ENCODE data around the gene CCDC93. TPM values are rescaled to one million over a fixed set of nuclear protein-coding genes. Genes with fewer than 3 reads are reported as not detected.

CCDC93 gene
- polyA plus RNA-seq, 1 donor from 2014 or later, result 98.4 TPM

DNA sequence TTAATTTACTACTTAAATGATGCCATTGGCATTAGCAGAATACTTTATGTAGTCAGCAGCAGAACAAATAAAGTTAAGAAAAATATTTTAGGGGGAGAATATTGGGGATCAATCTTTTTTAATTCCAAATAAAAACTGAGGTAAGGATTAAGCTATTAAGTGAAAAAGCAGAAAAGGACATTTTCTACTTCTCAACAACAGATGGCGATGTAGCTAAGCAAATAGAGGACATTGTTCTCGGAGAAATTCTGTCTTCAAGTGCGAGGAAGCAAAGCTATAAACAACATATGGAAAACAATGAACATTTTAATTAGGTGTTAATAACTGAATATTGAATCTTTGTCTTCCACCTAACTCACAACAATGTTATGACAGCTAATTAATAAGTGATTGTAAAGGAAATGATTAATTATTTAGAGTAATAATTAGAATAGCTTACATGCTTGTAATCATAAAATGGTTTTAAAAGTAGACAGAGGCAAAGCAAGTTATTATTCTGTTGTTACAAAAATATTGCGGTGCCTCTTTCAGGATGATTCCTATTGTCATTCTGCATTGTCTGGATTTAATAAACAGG lies 32.9 kb upstream of the CCDC93 start:
- Histone ChIP-seq H3K27me3 (ENCODE audit: insufficient read depth, low read depth, low read length) (peaks cover 4% of the 10 kb centered on the region), H3K4me3 (ENCODE audit: low read length) (no peak overlapping the region), H4K20me1 (ENCODE audit: insufficient read depth) (no peaks in the 10 kb centered on the region), H3F3A (ENCODE audit: insufficient read depth, low read length, poor library complexity, severe bottlenecking) (no peaks in the 10 kb centered on the region), H3K4me2 (ENCODE audit: low read length) (no peak overlapping the region), H3K9ac (ENCODE audit: low read length) (no peak overlapping the region), H3K9me2 (ENCODE audit: insufficient read depth, low read length) (no peaks in the 10 kb centered on the region), H3K9me3 (ENCODE audit: low read length) (no peaks in the 10 kb centered on the region), H3K27ac (ENCODE audit: low read length) (no peak overlapping the region), H3K36me3 (ENCODE audit: insufficient read depth, low read length) (no peaks in the 10 kb centered on the region), H2AFZ (ENCODE audit: low read depth, low read length) (no peak overlapping the region), H3K79me2 (replicated peaks; ENCODE audit: insufficient read depth, low read length) (no peaks in the 10 kb centered on the region)
- TF ChIP-seq EP300 (conservative IDR thresholded peaks at IDR 0.05; ENCODE audit: poor library complexity, severe bottlenecking) (no peak), POLR2AphosphoS5 (IDR thresholded peaks at IDR 0.05) (peak; percentile 18), RAD21 (conservative IDR thresholded peaks at IDR 0.05) (peak; percentile 91), TAF1 (IDR thresholded peaks at IDR 0.05; ENCODE audit: low read depth) (no peak), CTCF (IDR thresholded peaks at IDR 0.05; ENCODE audit: poor library complexity, severe bottlenecking) (peak; percentile 83), SMC3 (conservative IDR thresholded peaks at IDR 0.05; ENCODE audit: poor library complexity) (peak; percentile 87)

DNA sequence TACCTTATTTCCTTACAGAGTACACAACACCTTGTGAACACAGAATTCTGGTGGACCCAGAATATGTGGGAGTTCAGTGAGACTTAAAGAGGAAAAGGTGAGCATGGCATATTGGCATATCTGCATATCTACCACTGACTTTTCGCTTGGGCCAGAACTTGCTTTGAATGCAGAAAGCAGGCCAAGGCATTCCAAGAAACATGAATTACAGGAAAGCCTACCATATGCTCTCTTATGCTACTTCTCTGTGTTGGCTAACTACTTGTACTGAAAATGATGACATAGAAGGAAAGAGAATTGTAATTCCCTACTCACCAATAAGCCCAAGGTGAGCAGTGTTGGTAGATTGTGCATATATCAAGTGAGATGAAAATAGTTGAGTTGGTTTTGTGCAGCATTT lies 31.4 kb upstream of the CCDC93 start:
- H3K79me2 ChIP-seq (replicated peaks; ENCODE audit: insufficient read depth, low read length), result no peaks in the 10 kb centered on the region
- TF ChIP-seq RAD21 (conservative IDR thresholded peaks at IDR 0.05) (no peak), POLR2AphosphoS5 (IDR thresholded peaks at IDR 0.05) (no peak), EZH2 (IDR thresholded peaks at IDR 0.05; ENCODE audit: borderline replicate concordance, insufficient read depth, low read length, poor library complexity, severe bottlenecking) (no peak), CTCF (IDR thresholded peaks at IDR 0.05; ENCODE audit: poor library complexity, severe bottlenecking) (no peak), EP300 (conservative IDR thresholded peaks at IDR 0.05; ENCODE audit: poor library complexity, severe bottlenecking) (no peak), TAF1 (IDR thresholded peaks at IDR 0.05; ENCODE audit: low read depth) (no peak), SMC3 (conservative IDR thresholded peaks at IDR 0.05; ENCODE audit: poor library complexity) (no peak), MXI1 (conservative IDR thresholded peaks at IDR 0.05; ENCODE audit: poor library complexity, severe bottlenecking) (no peak)
- TF ChIP-seq, protein P1, sequence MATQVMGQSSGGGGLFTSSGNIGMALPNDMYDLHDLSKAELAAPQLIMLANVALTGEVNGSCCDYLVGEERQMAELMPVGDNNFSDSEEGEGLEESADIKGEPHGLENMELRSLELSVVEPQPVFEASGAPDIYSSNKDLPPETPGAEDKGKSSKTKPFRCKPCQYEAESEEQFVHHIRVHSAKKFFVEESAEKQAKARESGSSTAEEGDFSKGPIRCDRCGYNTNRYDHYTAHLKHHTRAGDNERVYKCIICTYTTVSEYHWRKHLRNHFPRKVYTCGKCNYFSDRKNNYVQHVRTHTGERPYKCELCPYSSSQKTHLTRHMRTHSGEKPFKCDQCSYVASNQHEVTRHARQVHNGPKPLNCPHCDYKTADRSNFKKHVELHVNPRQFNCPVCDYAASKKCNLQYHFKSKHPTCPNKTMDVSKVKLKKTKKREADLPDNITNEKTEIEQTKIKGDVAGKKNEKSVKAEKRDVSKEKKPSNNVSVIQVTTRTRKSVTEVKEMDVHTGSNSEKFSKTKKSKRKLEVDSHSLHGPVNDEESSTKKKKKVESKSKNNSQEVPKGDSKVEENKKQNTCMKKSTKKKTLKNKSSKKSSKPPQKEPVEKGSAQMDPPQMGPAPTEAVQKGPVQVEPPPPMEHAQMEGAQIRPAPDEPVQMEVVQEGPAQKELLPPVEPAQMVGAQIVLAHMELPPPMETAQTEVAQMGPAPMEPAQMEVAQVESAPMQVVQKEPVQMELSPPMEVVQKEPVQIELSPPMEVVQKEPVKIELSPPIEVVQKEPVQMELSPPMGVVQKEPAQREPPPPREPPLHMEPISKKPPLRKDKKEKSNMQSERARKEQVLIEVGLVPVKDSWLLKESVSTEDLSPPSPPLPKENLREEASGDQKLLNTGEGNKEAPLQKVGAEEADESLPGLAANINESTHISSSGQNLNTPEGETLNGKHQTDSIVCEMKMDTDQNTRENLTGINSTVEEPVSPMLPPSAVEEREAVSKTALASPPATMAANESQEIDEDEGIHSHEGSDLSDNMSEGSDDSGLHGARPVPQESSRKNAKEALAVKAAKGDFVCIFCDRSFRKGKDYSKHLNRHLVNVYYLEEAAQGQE (IDR thresholded peaks at IDR 0.05; ENCODE audit: borderline replicate concordance), result no peak
- H4K20me1 ChIP-seq (ENCODE audit: insufficient read depth), result no peaks in the 10 kb centered on the region
- H3K36me3 ChIP-seq (ENCODE audit: insufficient read depth, low read length), result no peaks in the 10 kb centered on the region
- H3K27ac ChIP-seq (ENCODE audit: low read length), result no peak overlapping the region
- H2AFZ ChIP-seq (ENCODE audit: low read depth, low read length), result no peak overlapping the region
- H3K9me3 ChIP-seq (ENCODE audit: low read length), result no peaks in the 10 kb centered on the region
- no peaks in the 10 kb centered on the region for H3F3A ChIP-seq (ENCODE audit: insufficient read depth, low read length, poor library complexity, severe bottlenecking)
- no peak overlapping the region for H3K9ac ChIP-seq (ENCODE audit: low read length)
- no peaks in the 10 kb centered on the region for H3K9me2 ChIP-seq (ENCODE audit: insufficient read depth, low read length)
- peaks cover 4% of the 10 kb centered on the region for H3K27me3 ChIP-seq (ENCODE audit: insufficient read depth, low read depth, low read length)
- H3K4me2 ChIP-seq (ENCODE audit: low read length), result no peak overlapping the region
- no peak overlapping the region for H3K4me3 ChIP-seq (ENCODE audit: low read length)

Data from neural cell (in vitro differentiated cells).